GM21447 (cell line): ENCODE data around the gene PDZRN4.
"Not testable (repeated sequence)": the region's sequence is repeated elsewhere in the genome, so short reads cannot be mapped to it uniquely, and the experiment has no call there.

ENCODE experiments used
- ATAC-seq: cut with Tn5 transposase; IDR thresholded peaks from one replicate; pipeline ENCODE4 v1.9.1; 2021; ENCODE audit not compliant: unreplicated experiment

Gene PDZRN4

DNA sequence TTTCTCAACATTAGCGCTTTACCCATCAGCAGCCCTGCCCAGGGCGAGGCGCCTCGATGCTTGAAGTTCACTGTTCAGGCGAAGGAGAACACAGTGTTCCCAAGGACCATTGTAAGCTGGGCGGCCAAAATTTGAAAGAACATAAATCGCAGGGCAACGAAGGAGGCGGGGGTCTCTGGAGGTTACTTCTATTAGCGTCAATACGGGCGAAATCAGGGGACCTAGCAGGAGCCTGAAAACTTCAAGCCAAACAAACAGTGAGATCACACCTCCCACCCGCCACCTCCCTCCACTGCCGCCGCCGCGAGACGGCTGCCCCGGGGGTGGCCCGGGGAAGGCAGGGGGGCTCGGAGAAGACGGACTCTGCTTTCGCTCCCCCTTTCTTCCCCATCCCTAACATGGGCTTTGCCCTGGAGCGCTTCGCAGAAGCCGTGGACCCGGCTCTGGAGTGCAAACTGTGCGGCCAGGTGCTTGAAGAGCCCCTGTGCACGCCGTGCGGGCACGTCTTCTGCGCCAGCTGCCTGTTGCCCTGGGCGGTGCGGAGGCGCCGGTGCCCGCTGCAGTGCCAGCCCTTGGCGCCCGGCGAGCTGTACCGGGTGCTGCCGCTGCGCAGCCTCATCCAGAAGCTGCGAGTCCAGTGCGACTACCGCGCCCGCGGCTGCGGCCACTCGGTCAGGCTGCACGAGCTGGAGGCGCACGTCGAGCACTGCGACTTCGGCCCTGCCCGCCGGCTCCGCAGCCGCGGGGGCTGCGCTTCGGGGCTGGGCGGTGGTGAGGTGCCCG is at the start of gene PDZRN4:
Gene PDZRN4 (plus strand): TSS at position 263 of the 783 bp plus-strand sequence.
- no peak for ATAC-seq

DNA sequence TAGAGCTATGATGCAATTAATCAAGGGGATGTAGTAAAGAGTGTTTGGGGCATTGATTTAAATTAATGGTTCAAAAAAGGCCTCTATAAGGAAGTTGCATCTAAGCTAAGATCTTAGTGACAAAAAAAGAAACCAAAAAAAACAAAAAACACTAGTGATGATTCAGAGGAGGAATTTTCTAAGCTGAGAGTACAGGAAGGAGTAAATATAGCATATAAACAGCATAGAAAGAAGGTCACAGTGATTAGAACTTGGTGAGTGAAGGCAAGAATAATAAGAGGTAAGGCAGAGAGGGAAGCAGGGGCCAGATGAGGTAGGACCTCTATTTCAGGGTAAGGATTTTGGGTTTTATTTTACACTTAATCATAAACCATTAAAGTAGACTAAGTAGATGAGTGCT is 48.0 kb upstream of the PDZRN4 start:
- no peak for ATAC-seq

DNA sequence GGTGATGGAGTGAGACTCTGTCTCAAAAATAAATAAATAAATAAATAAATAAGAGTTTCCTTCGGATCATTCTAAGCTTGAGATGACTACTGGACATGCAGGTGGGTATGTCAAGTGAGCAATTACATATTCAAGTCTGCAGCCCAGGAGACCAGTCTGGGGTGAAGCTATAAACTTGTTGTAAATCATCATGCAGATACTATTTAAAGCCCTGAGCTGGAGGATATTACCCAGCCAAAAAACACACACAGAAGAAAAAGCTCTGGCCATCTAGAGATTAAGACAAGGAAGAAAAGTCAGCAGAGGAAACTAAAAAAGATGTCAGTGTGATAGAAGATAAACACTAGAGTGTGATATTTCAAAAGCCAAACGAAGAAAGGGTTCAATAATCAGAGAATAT is 47.0 kb upstream of the PDZRN4 start:
- no peak for ATAC-seq

DNA sequence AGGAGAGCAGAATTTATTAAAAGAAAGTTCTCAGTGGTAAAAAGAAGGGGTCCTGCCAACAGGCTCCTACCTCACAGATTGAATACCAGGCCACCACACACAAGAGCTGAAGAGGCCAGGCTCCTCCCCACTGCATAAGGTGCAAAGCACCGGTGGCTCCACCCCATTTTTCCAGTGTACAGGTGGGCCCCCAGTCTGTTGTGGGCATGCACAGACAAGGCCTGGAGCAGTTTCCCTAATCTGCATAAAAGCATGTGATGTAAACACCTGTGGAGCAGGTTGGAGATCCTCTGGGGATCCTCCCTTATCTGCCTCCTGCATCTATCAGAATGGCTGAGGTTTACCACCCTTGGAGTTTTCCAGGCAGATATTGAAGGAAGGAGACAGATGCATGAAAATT is 45.7 kb upstream of the PDZRN4 start:
- ATAC-seq, result no peak

DNA sequence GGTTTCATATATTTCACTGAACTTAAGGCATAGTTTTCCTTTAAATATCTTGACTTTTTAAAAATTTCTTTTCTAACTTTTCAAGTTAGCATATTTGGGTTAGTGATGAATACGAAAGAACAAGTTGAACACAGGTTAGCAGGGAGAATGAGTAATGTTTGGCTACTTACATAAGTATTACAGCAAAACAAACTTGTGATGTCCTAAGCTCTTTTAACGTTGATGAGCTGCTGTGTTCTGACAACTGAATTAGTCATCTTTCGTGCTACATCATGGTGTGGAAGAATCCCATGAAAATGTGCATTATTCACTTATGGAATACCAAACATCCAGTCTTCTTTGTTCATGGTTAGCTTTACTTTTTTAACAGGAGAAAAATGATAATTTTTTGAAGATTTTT is 36.3 kb upstream of the PDZRN4 start:
- no peak for ATAC-seq

DNA sequence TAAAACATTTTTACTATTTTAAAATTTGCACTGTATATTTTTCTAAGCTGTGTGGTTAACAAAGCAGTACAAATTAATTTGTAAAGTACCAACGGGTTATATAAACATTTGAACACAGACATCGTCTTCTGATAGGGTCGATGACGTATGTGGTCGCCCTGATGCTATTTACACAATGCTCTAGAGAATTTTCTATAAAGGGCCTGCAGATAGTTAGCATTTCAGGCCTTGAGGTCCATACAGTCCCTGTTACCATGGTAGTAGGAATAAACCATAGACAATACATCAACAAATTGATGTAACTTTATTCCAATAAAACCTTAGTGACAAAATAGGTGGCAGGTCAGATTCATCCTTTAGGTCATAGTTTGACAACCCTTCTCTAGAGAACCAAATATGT is 25.7 kb upstream of the PDZRN4 start:
- no peak for ATAC-seq

DNA sequence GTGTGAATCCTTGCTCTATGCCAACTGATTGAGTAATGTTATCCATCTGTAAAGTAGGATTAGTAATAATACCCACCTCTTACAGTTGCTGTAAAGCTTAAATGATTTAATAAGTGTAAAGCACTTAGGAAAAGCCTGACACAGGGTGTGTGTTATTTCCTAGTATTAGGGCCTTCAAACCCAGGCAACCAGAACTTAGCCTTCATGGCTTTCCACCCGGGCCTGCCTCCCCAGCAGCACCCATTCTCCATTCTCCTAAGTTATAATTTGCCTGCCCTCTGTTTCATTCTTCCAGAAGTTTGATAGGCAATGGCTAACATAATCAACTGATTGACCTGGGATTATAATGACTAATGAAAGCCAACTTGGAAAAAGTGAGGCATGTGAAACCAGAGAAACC is 20.4 kb upstream of the PDZRN4 start:
- no peak for ATAC-seq

DNA sequence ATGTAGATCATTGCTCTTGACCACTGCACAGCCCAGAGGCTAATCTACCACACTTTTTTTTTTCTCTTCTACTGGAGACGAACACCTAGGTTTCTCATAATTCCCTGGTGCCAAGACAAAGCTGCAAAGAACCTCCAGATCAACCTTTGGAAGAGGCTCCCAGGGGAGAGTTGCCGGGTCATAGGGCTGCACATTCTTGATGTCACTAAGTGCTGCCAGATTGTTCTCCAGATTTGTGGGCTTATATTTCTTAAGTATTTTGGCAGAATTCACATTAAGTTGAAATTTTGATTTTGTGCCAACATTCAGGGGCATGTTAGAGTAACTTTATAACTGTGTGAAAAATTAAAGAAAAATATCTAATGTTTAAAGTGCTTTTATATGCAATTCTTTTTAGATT is 13.5 kb upstream of the PDZRN4 start:
- ATAC-seq, result no peak

DNA sequence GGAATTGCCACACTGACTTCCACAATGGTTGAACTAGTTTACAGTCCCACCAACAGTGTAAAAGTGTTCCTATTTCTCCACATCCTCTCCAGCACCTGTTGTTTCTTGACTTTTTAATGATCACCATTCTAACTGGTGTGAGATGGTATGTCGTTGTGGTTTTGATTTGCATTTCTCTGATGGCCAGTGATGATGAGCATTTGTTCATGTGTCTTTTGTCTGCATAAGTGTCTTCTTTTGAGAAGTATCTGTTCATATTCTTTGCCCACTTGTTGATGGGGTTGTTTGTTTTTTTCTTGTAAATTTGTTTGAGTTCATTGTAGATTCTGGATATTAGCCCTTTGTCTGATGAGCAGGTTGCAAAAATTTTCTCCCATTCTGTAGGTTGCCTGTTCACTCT is 8.6 kb upstream of the PDZRN4 start:
- ATAC-seq, result not testable (repeated sequence)

DNA sequence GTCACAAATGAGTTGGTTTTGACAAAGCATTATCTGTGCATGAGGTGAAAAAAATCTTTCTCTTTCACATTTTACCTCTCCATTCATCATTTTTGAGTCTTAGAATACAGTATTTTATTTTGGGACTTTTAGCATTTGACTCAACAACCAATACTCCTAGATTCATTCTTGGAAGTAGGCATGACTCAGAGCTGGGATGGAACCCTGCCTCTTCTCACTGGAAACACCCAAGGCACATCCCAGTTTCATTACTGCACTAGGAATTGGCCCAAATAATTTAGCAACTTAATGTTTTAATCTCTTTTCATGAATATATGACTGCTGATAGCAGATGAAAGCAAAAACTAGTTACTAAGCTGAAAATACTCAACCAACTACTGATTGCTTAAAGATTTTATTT is 3.3 kb upstream of the PDZRN4 start:
- ATAC-seq, result no peak

DNA sequence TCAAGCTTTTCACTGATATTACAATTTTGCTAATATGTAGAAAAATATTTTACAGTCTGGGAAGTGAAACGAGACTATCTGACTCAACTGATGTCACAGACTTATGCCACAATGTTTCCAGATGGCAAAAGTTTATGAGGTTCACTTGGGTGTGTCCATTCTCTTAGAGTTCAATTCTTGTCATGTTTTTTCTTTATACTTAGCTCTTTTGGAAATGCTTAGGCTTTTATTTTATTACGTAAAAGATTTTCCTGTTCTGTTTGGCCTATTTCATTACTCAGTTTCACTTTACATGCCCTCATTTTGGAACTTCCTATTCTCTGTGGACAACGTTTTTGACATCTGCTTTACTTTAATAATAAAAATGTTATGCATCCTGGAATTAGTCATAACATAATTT is 2.1 kb upstream of the PDZRN4 start:
- ATAC-seq, result no peak

DNA sequence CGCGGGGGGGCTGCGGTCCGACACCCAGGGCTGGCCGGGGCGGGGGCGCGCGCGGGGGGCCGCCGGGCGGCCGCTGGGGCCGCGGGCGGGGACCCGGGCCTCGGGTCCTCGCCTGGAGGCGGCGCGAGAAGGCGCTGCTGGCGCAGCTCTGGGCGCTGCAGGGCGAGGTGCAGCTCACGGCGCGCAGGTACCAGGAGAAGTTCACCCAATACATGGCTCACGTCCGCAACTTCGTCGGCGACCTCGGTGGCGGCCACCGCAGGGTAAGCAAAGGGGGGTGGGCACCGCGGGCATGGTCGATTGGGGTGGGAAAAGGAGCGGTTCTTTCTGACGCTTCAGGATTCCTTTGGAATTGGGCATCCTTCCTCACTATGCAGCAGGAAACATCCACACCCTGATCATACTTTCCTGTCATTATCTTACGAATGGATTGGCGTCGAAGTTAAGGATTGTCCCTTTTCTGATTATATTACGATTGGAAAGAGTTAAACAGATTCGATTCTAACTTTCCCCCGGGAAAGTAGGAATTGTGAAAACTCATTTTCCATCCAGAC is 798 bp downstream of the PDZRN4 start:
- no peak for ATAC-seq

DNA sequence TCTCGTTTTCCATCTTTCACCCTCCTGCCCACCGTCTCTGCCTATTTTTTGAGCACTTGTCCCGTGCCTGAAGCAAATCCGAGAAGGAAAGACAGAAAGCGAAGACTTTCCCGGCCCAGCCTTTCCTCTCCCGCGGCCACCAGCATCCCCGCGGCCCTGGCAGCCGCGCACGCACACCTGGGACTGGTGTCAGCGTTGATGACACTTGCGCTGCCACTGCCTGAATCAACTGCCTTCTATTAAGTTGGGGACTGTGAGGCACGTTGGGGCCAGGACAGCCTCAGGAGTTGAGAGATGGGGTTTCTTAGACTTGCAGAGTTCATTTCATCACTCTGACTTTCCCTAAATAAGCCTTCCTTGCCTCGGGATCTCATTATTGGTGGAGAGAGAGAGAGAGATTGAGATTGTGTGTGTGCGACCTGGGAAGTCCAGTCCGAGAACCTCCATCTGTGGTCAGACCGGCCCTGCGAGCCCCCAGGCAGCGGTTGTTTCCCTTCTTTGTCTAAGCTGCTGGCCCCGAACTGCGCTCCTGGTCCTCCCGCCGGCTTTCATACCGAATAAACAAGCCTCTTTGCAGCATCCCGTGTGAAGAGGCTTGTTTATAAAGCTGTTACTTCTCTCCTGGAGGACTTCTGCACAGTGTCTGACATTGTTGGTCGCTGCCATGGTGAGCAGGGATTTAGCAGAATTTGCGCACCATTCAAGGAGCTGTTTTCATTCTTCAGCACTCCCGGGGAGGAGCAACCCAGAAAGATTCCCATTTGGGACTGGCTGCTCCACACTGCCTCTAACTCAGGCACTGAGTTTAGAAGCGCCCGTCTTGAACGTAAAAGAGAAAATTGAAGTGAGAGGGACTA is 1.5 kb downstream of the PDZRN4 start:
- no peak for ATAC-seq

DNA sequence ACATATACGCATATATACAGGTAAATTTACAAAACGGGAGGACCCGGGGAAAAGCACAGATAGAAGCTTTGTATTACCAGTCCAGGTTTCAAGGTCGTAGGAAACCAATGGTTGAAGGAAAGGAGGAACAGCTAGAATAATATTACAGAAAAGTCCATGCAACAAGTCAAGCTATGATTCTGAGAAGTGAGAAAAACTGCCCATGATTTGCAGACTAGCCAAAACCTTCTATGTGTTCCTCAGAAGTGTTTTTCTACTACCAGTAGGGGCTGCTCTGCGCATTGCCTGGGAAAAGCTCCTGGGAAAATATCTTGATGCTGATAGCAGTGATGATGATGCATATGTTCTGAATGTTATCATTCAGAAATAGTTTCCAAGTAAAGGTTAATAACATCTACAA is 2.2 kb downstream of the PDZRN4 start:
- ATAC-seq, result no peak

DNA sequence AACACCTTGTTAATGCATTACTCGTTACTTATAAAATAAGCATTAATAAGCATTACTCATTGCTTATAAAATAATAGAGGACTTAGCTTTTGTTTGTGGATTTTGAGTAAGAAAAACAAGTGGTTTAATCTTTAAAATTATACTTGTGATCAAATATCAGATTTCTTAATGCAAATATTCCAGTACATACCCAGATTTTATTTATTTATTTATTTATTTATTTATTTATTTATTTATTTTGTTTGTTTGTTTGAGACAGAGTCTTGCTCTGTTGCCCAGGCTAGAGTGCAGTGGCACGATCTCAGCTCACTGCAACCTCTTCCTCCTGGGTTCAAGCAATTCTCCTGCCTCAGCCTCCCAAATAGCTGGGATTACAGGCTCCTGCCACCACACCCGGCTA is 3.4 kb downstream of the PDZRN4 start:
- ATAC-seq, result not testable (repeated sequence)

DNA sequence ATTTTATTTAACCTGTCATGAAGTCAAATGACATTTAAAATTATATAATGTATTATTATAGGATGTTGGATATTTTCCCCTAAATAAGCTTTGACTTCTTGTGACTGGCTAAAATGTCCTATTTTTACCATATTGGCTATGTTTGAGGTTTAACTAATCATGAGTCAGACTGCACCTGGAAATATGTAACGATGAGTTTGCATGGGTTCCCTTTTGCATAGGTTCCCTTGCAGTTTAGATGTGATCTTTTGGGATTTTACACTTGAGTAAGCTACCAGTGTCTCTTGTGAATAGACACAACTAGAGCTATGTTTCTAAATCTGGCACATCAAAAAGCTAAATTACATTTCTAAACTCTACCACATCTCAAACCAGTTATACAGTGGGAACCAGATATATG is 5.2 kb downstream of the PDZRN4 start:
- ATAC-seq, result no peak

DNA sequence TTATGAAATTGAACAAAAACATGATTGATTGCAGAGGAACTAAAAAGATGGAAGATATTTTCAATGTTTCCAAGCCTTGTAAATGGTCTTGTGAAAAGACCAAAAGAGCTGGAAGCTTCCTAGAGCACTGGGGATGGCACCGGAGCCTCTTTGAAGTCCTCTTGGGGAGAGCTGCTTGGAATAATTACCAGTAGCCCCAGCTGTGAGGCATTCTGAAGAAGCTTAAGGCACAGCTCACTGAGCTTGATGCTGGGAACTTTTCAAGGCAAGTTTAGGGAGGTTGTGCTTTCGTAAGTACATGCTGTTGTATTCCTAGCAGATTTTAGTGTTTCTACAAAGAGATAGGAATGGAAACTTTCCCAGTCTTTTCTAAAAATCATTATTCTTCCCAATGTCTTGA is 13.9 kb downstream of the PDZRN4 start:
- no peak for ATAC-seq

DNA sequence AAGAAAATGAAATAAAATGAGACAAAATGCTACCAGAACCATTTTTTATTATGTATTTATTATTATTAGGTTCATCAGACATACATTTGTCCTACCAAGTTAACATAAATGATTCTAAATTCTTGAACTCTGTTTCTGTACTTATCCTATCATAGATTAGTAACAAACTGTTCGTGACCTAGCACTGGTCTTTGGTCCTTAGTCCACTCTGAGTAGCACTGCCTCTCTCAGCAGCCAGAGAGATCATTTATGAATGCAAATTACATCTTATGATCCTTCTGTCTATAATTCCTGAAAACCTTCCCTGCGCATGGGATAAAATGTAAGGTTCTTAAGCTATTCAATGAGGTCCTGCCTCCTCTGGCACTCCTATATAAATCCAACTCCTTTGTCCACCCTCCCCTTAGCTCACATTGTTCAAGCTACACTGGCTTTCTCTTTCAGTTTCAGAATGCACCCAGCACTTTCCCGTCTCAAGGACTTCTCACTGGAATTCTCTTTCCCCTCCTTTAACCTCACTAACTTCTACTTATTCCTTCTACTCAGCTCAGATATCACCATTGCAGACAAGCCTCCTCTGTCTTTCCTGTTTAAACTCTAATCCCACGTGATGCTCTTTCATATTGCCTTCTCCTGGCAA is 17.1 kb downstream of the PDZRN4 start:
- peak; percentile 73 for ATAC-seq

DNA sequence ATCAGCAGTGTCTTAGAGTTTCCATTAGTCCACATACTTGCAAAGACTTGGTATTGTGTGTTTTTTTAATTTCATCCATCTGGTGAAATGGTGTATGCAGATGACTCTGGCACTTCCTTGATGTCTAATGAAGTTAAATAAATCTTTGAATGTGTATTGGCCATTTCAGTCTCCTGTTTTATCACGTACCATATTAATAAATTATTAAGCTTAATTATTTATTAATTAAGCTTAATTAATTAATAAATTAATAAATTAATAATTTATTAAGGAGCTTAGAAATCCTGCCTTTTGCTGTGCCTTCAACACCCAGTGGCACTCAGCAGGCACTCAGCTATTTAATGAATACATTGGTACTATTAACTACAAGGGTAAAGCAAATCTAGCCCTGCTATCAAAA is 18.2 kb downstream of the PDZRN4 start:
- ATAC-seq, result no peak

DNA sequence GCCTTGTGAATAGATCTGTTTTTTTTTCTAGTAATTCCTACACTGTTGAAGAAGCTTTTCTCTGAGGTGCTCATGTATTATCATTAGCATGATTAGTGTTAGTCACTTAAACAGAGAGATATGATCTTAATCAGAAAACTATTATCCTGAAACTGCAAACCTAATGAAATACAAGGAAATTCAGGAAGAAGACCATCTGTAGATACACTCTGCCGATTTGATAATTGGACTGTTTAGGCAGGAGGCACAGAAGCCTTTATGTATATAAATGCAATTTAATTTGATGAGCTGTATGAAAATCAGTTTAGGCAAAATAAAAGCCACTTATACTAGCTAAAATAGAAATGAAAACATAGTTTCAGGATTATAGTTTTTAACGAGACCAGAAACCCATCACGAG is 23.3 kb downstream of the PDZRN4 start:
- ATAC-seq, result no peak

DNA sequence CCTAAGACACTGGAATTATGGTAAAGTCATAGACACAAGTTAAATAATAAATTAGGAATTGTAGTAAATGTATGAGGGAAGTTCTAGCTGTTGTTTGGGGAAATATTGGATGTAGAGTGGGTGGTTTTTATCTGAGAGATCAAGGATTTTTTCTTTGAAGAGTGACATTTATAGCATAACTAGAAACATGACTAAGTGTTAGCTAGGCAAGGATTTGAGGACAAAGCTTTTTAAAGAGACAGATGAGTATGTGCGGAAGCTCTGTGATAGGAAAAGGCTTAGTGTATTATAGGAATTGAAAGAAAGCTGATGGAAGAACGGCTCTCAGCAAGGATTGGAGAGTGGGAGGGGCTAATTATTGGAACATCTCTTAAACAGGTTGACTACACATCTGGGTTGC is 24.5 kb downstream of the PDZRN4 start:
- no peak for ATAC-seq

DNA sequence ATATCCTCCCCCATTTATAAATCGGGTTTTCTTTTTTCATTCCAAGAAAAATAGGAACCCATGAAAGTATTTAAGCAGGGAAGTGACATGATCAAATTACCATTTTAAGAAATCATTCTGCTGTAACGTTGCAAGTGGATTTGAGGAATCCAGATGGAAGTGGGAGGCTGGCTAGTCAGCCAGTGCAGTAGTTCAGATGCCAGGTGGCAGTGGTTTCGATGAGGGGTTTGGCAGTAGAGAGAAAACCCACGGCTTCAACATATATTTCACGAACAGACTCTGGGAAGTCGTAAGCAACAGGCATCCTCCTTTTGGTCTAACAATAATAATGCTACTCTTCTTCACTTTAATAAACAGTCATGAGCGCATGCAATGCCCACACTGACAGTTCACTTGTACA is 25.0 kb downstream of the PDZRN4 start:
- ATAC-seq, result no peak
